Stimulated activated CD4-positive, alpha-beta T cell treated with anti-CD3 and anti-CD28 coated beads, Interleukin-12 subunit alpha, Interleukin-12 subunit beta, amount 100 ng/mL, for 4 hours (primary cell): ENCODE data around the gene RABEP1.
"Not testable (repeated sequence)": the region's sequence is repeated elsewhere in the genome, so short reads cannot be mapped to it uniquely, and the experiment has no call there.

ENCODE experiments used
- DNase-seq: peaks from one replicate; pipeline ENCODE4 v3.0.0-alpha.2; 2020

Gene RABEP1

DNA sequence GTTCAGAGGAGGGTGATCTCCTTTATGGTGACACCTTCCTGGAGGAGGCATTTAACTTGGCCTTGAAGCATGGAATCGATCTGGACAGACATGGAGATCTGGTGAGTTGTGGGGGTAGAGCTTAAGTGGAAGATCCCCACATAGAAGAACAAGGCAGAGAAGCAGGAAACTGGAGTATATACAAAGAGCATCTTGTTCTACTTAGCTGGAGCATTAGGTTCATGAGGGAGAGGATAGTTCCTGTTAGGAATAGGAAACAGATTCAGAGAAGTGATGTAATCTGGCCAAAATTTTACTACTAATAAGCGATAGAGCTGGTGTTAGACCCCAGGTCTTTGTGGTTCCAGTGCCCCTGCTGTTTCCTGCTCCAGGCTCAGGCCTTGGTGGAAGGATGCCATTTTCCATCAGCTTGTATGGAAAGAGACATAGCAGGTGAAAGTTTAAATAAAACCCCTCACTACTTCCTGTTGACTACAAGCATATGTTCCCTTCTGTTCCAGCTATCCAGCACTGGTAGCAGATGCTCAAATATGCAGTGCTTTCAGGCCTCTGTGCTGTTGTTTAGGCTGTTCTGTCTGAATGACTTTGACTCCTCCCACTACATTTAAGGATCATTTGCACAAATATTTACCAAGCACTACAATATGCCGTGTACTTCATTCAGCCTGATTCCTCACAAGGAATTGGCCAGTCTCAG is 147.3 kb downstream of the RABEP1 start:
- no peak for DNase-seq

DNA sequence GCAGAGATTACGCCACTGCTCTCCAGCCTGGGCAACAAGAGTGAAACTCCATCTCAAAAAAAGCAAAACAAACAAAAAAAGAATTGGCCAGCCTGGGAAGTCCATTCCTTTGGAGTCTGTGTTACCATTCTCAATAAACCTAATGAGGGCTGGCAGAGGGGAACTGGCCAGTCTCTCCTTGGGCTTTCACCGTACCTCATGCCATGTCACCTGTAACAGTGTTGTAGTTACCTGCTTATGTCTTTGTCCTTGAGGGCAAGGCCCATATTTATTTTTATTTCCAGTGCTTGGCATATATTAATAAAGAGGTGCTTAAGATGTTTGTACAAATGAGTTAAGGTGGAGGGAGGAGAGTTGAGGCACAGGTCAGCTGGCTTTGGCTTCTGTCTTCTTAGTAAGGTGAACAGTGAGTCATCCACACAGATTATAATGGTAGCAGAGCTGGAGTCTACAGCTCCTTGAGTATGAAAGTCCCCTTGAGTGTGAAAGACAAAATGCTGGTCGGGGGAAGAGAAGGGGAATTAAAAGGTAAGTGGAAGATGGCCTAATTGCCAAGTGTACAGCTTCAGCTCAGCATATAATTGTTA is 148.4 kb downstream of the RABEP1 start:
- DNase-seq, result no peak

DNA sequence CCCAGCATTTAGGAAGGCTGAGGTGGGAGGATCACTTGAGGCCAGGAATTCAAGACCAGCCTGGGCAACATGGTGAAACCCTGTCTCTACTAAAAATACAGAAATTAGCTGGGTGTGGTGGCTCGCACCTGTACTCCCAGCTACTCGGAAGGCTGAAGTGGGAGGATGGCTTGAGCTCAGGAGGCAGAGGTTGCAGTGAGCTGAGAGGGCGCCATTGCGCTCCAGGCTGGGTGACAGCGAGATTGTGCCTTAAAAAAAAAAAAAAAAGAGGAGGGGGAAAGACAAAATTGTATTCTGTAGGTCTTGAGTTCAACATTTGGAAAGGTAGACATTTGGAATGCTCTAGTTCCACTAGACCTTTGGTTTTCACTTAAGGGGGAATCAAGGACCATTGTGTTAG is 149.2 kb downstream of the RABEP1 start:
- not testable (repeated sequence) for DNase-seq

DNA sequence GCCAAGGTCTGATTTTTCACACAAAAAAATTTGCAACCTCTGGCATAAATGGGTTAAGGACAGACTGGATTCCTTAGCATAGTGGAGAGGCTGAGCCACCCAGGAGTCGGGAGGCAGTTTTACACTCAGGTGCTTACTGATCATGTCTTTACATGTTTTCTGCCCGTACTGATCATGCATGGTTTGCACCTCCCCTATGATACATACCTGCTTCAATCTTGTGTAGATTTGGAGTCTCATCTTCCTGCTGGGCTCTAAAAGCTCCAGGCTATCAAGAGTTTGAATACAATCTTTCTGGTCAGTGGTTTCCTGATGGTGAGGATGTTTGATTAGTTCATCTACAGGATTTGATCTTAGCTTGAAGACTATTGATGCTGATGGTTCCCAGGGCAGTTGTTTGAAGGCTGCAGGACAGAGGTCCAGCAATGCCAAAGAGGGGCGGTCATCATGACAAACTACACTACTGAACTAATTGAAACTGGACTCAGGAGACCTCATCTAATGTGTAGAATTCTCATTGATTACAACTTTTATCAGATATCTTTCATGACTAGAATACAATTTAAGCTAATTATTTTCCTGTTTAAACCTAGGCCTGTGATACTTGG is 150.0 kb downstream of the RABEP1 start:
- DNase-seq, result no peak

DNA sequence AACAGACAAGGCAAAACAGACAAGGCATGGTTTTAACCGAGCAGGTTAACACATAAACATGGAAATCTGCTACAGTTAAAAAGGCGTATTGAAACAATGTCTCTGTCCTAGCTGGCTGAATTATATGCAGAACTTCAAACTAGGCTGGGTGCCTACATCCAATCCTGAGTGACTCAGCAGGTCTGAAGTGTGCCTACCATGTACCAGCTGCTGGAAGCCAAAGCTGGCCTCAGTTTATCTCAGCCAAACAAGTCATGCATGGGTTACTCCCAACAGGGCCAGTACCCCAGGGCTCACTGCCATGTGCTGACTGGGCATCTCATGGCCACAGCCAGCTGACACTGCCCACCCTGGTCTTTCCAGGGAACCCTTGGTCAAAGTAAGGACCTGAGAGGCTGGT is 152.9 kb downstream of the RABEP1 start:
- DNase-seq, result no peak
